Measurements from ENCODE around the gene FBXL17. TPM values are rescaled to one million over a fixed set of nuclear protein-coding genes. Genes with fewer than 3 reads are reported as not detected.

Gene FBXL17
- total RNA-seq, 1 experiment from 2014 or later, result 5.3 TPM

GRCh38 chr5:108093186-108093585, 288.7 kb downstream of the FBXL17 start:
- H3K9me3 Mint-ChIP-seq, result no peaks in the 10 kb centered on the region
- no peak overlapping the region for H4K8ac ChIP-seq (replicated peaks; ENCODE audit: insufficient read length, low read depth, low read length)
- H4K5ac ChIP-seq (ENCODE audit: insufficient read length, low read depth, low read length), result no peak overlapping the region
- no peak overlapping the region for H2BK20ac ChIP-seq (ENCODE audit: low read depth, low read length, poor library complexity, severe bottlenecking)
- no peak overlapping the region for H3K27ac ChIP-seq (ENCODE audit: insufficient read length, low read depth, low read length)
- no peak overlapping the region for H3K56ac ChIP-seq (ENCODE audit: insufficient read length, low read depth, low read length)
- no peaks in the 10 kb centered on the region for H3K27me3 Mint-ChIP-seq (ENCODE audit: low read depth)
- no peak overlapping the region for H3K4me3 Mint-ChIP-seq
- no peak overlapping the region for H3K4ac ChIP-seq (ENCODE audit: low read depth, low read length)
- H3K4me1 ChIP-seq (ENCODE audit: insufficient read depth, low read length), result no peaks in the 10 kb centered on the region; the same call in 1 of the 2 replicates
- no peaks in the 10 kb centered on the region for H3K9me3 ChIP-seq (ENCODE audit: control insufficient read depth, low read depth, low read length)
- no peaks in the 10 kb centered on the region for H3K27me3 ChIP-seq (ENCODE audit: insufficient read depth, low read length)
- H3K79me2 ChIP-seq (ENCODE audit: insufficient read depth, low read length), result no peaks in the 10 kb centered on the region
- no peak overlapping the region for H2AFZ ChIP-seq (ENCODE audit: low read length)
- peaks cover 0 to 5% (median 1%) of the 10 kb centered on the region in 3 experiments; a peak in 3 of 7 replicates for H3K36me3 Mint-ChIP-seq (ENCODE audit: insufficient read depth in 1 of 3, low read depth in 3 of 3)
- no peak overlapping the region for H4K91ac ChIP-seq (ENCODE audit: insufficient read length, low read depth, low read length)
- H2BK15ac ChIP-seq (ENCODE audit: low read depth, low read length), result no peak overlapping the region
- no peak overlapping the region for H3K9ac ChIP-seq (ENCODE audit: extremely low read depth, insufficient read length, low read length)
- H2AK5ac ChIP-seq (ENCODE audit: insufficient read length, low read length), result no peak overlapping the region
- no peak overlapping the region for H3T11ph ChIP-seq (ENCODE audit: low read length)
- no peak overlapping the region for H2BK12ac ChIP-seq (ENCODE audit: insufficient read length, low read depth, low read length)
- no peaks in the 10 kb centered on the region for H3K23me2 ChIP-seq (ENCODE audit: insufficient read length, low read depth, low read length, poor library complexity, severe bottlenecking)
- H3K18ac ChIP-seq (ENCODE audit: insufficient read length, low read depth, low read length), result no peak overlapping the region
- peaks cover 28 to 30% of the 10 kb centered on the region in 2 experiments for H3K4me1 Mint-ChIP-seq
- H3K23ac ChIP-seq (ENCODE audit: insufficient read length, low read depth, low read length), result no peak overlapping the region
- DNase-seq, result no peak
- H4K20me1 ChIP-seq (ENCODE audit: control insufficient read depth, insufficient read depth, insufficient read length), result no peaks in the 10 kb centered on the region
- no peak overlapping the region for H2BK5ac ChIP-seq (ENCODE audit: insufficient read length, low read length)
- no peaks in the 10 kb centered on the region for H3K79me1 ChIP-seq (ENCODE audit: insufficient read depth, low read depth, low read length, poor library complexity, severe bottlenecking)
- WGBS (ENCODE audit: extremely low coverage, insufficient read length, low lambda C conversion rate), result no CpG with 5 or more reads among the region's 2 CpGs
- no peak overlapping the region for H3K4me2 ChIP-seq (ENCODE audit: insufficient read depth, insufficient read length, low read length)
- peak; percentile 85 for TF ChIP-seq CTCF (conservative IDR thresholded peaks at IDR 0.05)
- H2BK120ac ChIP-seq (ENCODE audit: low read depth, low read length, poor library complexity, severe bottlenecking), result no peak overlapping the region
- no peak overlapping the region for H3K14ac ChIP-seq (ENCODE audit: insufficient read depth, low read length)
- H3K27ac Mint-ChIP-seq, result no peak overlapping the region
